Keratinocyte (primary cell): ENCODE data around the gene ROPN1B. TPM values are rescaled to one million over a fixed set of nuclear protein-coding genes. Genes with fewer than 3 reads are reported as not detected.

Experiments used
- DNase-seq: peaks from one replicate; pipeline ENCODE4 v3.0.0-alpha.2; 2011; ENCODE audit warnings: low read depth, missing footprints, low spot score
- FAIRE-seq: peaks from 2 replicates; lab custom pipeline; 2011; peaks lifted over from hg19 to GRCh38; lab: Jason Lieb, UNC
- H2AFZ ChIP-seq: 2 replicates; pipeline ENCODE4 v1.6.0; 2012; ENCODE audit warnings: low read length, control low read depth, inconsistent platforms; ENCODE audit not compliant: control insufficient read depth
- H3K27ac ChIP-seq: 2 replicates; pipeline ENCODE4 v1.5.1; 2011; ENCODE audit warnings: low read length; ENCODE audit not compliant: control insufficient read depth, insufficient read depth
- H3K27me3 ChIP-seq: 3 replicates; pipeline ENCODE4 v1.6.0; 2011; ENCODE audit warnings: low read length; ENCODE audit not compliant: control insufficient read depth, insufficient read depth; ENCODE audit errors: extremely low read depth
- H3K36me3 ChIP-seq, 2 experiments: 2 replicates in 1 of 2; 3 replicates in 1 of 2; pipeline ENCODE4 v1.5.1; 2011; ENCODE audit warnings: low read length in 2 of 2, mild to moderate bottlenecking in 1 of 2; ENCODE audit not compliant: control insufficient read depth in 2 of 2, insufficient read depth in 2 of 2; ENCODE audit errors: extremely low read depth in 1 of 2
- H3K4me1 ChIP-seq: 3 replicates; pipeline ENCODE4 v1.5.1; 2011; ENCODE audit warnings: low read length; ENCODE audit not compliant: control insufficient read depth, insufficient read depth; ENCODE audit errors: extremely low read depth
- H3K4me2 ChIP-seq: 3 replicates; pipeline ENCODE4 v1.6.0; 2011; ENCODE audit warnings: low read depth, low read length; ENCODE audit not compliant: control insufficient read depth, insufficient read depth; ENCODE audit errors: extremely low read depth
- H3K4me3 ChIP-seq, 3 experiments: fragments of 200-600 bp in 1 of 3; sonication (generic) in 1 of 3; 2 replicates in 2 of 3; 3 replicates in 1 of 3; pipeline ENCODE4 v1.5.1; 2011 to 2016; ENCODE audit warnings: low read length in 3 of 3, mild to moderate bottlenecking in 3 of 3, control low read depth in 2 of 3, inconsistent platforms in 1 of 3, low read depth in 1 of 3, mixed read lengths in 1 of 3, mixed run types in 1 of 3, moderate library complexity in 1 of 3; ENCODE audit not compliant: control insufficient read depth in 2 of 3, insufficient read depth in 2 of 3; ENCODE audit errors: extremely low read depth in 1 of 3
- H3K79me2 ChIP-seq: 2 replicates; pipeline ENCODE4 v1.6.0; 2012; ENCODE audit warnings: low read length; ENCODE audit not compliant: control insufficient read depth, insufficient read depth
- H3K9ac ChIP-seq: 3 replicates; pipeline ENCODE4 v1.6.0; 2011; ENCODE audit warnings: low read length; ENCODE audit not compliant: control insufficient read depth, insufficient read depth; ENCODE audit errors: extremely low read depth
- H3K9me1 ChIP-seq: 3 replicates; pipeline ENCODE4 v1.6.0; 2011; ENCODE audit warnings: low read length; ENCODE audit not compliant: control insufficient read depth, insufficient read depth; ENCODE audit errors: extremely low read depth
- H3K9me3 ChIP-seq: 2 replicates; pipeline ENCODE4 v1.5.1; 2012; ENCODE audit warnings: low read depth, low read length; ENCODE audit not compliant: control insufficient read depth
- H4K20me1 ChIP-seq: 3 replicates; pipeline ENCODE4 v1.6.0; 2011; ENCODE audit warnings: low read length; ENCODE audit not compliant: control insufficient read depth, insufficient read depth; ENCODE audit errors: extremely low read depth
- CTCF ChIP-seq, 3 experiments: IDR thresholded peaks in 1 of 3; conservative IDR thresholded peaks in 1 of 3; optimal IDR thresholded peaks in 1 of 3; 2 replicates in 2 of 3; 3 replicates in 1 of 3; pipeline versions ENCODE3 to v1.5.1; 2011; ENCODE audit warnings: low read length in 3 of 3, mild to moderate bottlenecking in 3 of 3, moderate library complexity in 2 of 3, control low read depth in 1 of 3, inconsistent platforms in 1 of 3; ENCODE audit not compliant: insufficient read depth in 2 of 3; ENCODE audit errors: extremely low read depth in 1 of 3
- EZH2 ChIP-seq: IDR thresholded peaks from one replicate; pipeline ENCODE4 v1.6.1; 2012; ENCODE audit warnings: inconsistent platforms, mild to moderate bottlenecking, low read length, moderate library complexity
- dilution Hi-C: fragments of 300-500 bp; cut with MboI; formaldehyde crosslinking; loops from one replicate; pipeline ENCODE4 v1.7.0; 2020; ENCODE audit warnings: low sequenced_read_pairs; ENCODE audit not compliant: extremely low pct_ligation_motif_present
- polyA plus RNA-seq, 5 experiments: library from polyadenylated mRNA; depleted of rRNA in 3 of 5; stranded (reverse) in 3 of 5; stranded (forward) in 1 of 5; unstranded in 1 of 5; fragments of >200 nt; gene quantifications; 1 replicate in 1 of 5; 2 replicates in 3 of 5; 3 replicates in 1 of 5; pipeline versions ENCODE4 v1.2.1 to v1.2.3, GENCODE V29; 2011 to 2012; ENCODE audit warnings: missing spikeins in 2 of 5, low read depth in 1 of 5, low replicate concordance in 1 of 5

ROPN1B gene
- polyA plus RNA-seq, 1 donor (not counting 4 experiments of a cell fraction or from before 2014, with no cell fraction given), result 0.14 TPM

- H3K36me3 ChIP-seq, result peaks cover 2 to 14% of the 10 kb centered on the region in 2 experiments
- DNase-seq (no peak), FAIRE-seq (no peak)
- no peak overlapping the region for H3K4me3 ChIP-seq
- no peaks in the 10 kb centered on the region for H3K9me3 ChIP-seq
- no peaks in the 10 kb centered on the region for H3K79me2 ChIP-seq
- no peaks in the 10 kb centered on the region for H4K20me1 ChIP-seq
- no peaks in the 10 kb centered on the region for H3K27me3 ChIP-seq
- TF ChIP-seq CTCF (optimal IDR thresholded peaks at IDR 0.05 in 1 of 3, IDR thresholded peaks at IDR 0.05 in 1 of 3, conservative IDR thresholded peaks at IDR 0.05 in 1 of 3; ENCODE audit: extremely low read depth in 1 of 3, insufficient read depth in 2 of 3, low read length in 3 of 3) (no peak), EZH2 (no peak)
- no peak overlapping the region for H2AFZ ChIP-seq
- peaks cover 18% of the 10 kb centered on the region for H3K4me1 ChIP-seq
- no peak overlapping the region for H3K27ac ChIP-seq
- H3K4me2 ChIP-seq, result no peak overlapping the region
- H3K9me1 ChIP-seq, result no peaks in the 10 kb centered on the region
- dilution Hi-C loops, result no loop called here
- no peak overlapping the region for H3K9ac ChIP-seq
These were observed 35.2 kb downstream of the ROPN1B start for GRCh38 chr3:126004217-126004616.

- no peak for DNase-seq
- FAIRE-seq, result no peak
- H3K27ac ChIP-seq, result no peak overlapping the region
These were observed 35.7 kb downstream of the ROPN1B start for GRCh38 chr3:126004692-126005091.

More at GRCh38 chr3:126004692-126005091, 35.7 kb downstream of the ROPN1B start:
- H3K9ac ChIP-seq, result no peak overlapping the region
- H3K36me3 ChIP-seq, result peaks cover 2 to 14% of the 10 kb centered on the region in 2 experiments
- no peaks in the 10 kb centered on the region for H4K20me1 ChIP-seq
- dilution Hi-C loops, result no loop called here
- no peak overlapping the region for H2AFZ ChIP-seq
- H3K4me2 ChIP-seq, result no peak overlapping the region
- no peaks in the 10 kb centered on the region for H3K27me3 ChIP-seq
- no peaks in the 10 kb centered on the region for H3K79me2 ChIP-seq
- no peaks in the 10 kb centered on the region for H3K9me3 ChIP-seq
- no peak for TF ChIP-seq CTCF (optimal IDR thresholded peaks at IDR 0.05 in 1 of 3, IDR thresholded peaks at IDR 0.05 in 1 of 3, conservative IDR thresholded peaks at IDR 0.05 in 1 of 3; ENCODE audit: extremely low read depth in 1 of 3, insufficient read depth in 2 of 3, low read length in 3 of 3)
- no peak for TF ChIP-seq EZH2
- H3K4me3 ChIP-seq, result no peak overlapping the region
- H3K4me1 ChIP-seq, result peaks cover 18% of the 10 kb centered on the region
- H3K9me1 ChIP-seq, result no peaks in the 10 kb centered on the region
